ENCODE results near the gene RAP1GAP.

GRCh38 chr1:21680381-21680780, 11.2 kb upstream of the RAP1GAP start:
- TF ChIP-seq CTCF (IDR thresholded peaks at IDR 0.05 in 4 of 5, conservative IDR thresholded peaks at IDR 0.05 in 1 of 5) (no peak), POLR2A (IDR thresholded peaks at IDR 0.05) (no peak)

Measured in gastrocnemius medialis (tissue), 4 donors.